Measurements from ENCODE around the gene CAMKMT.

- TF ChIP-seq CTCF (conservative IDR thresholded peaks at IDR 0.05; ENCODE audit: low read depth, low read length) (no peak), EZH2 (IDR thresholded peaks at IDR 0.05; ENCODE audit: low read length, unreplicated experiment) (no peak), EZH2phosphoT487 (IDR thresholded peaks at IDR 0.05; ENCODE audit: borderline replicate concordance, low read length) (no peak)
Observed at GRCh38 chr2:44614940-44615339, 253.2 kb downstream of the CAMKMT start.

Measured in PC-3 (cell line).